HepG2 (cell line): ENCODE data around the gene AP5Z1. TPM values are rescaled to one million over a fixed set of nuclear protein-coding genes. Genes with fewer than 3 reads are reported as not detected.

Experiments used
- FOSL2 ChIP-seq: sonication (generic); formaldehyde crosslinking; IDR thresholded peaks from 2 replicates; pipeline ENCODE4 v1.4.0; 2020; ENCODE audit warnings: missing genetic modification reagents
- HDAC2 ChIP-seq: sonication (generic); formaldehyde crosslinking; IDR thresholded peaks from 2 replicates; pipeline ENCODE4 v1.4.0; 2020; ENCODE audit warnings: missing genetic modification reagents
- MAFK ChIP-seq, 2 experiments: IDR thresholded peaks in 1 of 2; conservative IDR thresholded peaks in 1 of 2; 2 replicates each; pipeline ENCODE4 v1.6.1; 2011; ENCODE audit warnings: improper control_type of control experiment in 2 of 2, low read length in 2 of 2
- NAIF1 ChIP-seq: sonication (generic); formaldehyde crosslinking; IDR thresholded peaks from 2 replicates; pipeline ENCODE4 v1.5.0; 2020; ENCODE audit warnings: mild to moderate bottlenecking, missing genetic modification reagents, borderline replicate concordance
- NFE2L2 ChIP-seq: fragments of 150-350 bp; IDR thresholded peaks from 2 replicates; pipeline ENCODE4 v1.6.1; 2014; ENCODE audit warnings: low read length
- POLR2G ChIP-seq: fragments of 200-400 bp; formaldehyde crosslinking; IDR thresholded peaks from 2 replicates; pipeline ENCODE4 v1.6.1; 2018; ENCODE audit warnings: mild to moderate bottlenecking, low read depth, low read length, moderate library complexity
- SALL1 ChIP-seq: sonication (generic); formaldehyde crosslinking; IDR thresholded peaks from 2 replicates; pipeline ENCODE4 v1.8.0; 2022; ENCODE audit warnings: mild to moderate bottlenecking, missing genetic modification reagents
- SP5 ChIP-seq: IDR thresholded peaks from 2 replicates; pipeline ENCODE4 v1.6.1; 2016; ENCODE audit warnings: low read depth, borderline replicate concordance
- TBX2 ChIP-seq: sonication (generic); formaldehyde crosslinking; IDR thresholded peaks from 2 replicates; pipeline ENCODE4 v1.5.0; 2020; ENCODE audit warnings: missing genetic modification reagents, mild to moderate bottlenecking, borderline replicate concordance
- ZBTB7B ChIP-seq: sonication (generic); formaldehyde crosslinking; IDR thresholded peaks from 2 replicates; pipeline ENCODE4 v1.4.0; 2020; ENCODE audit warnings: missing genetic modification reagents
- ZMYM3 ChIP-seq: sonication (generic); formaldehyde crosslinking; IDR thresholded peaks from 2 replicates; pipeline ENCODE4 v1.5.1; 2020; ENCODE audit warnings: mild to moderate bottlenecking, missing genetic modification reagents
- ZNF136 ChIP-seq: sonication (generic); formaldehyde crosslinking; IDR thresholded peaks from 2 replicates; pipeline ENCODE4 v1.8.1; 2022; ENCODE audit warnings: low read depth, mild to moderate bottlenecking, moderate library complexity, missing genetic modification reagents
- ZNF3 ChIP-seq: IDR thresholded peaks from 2 replicates; pipeline ENCODE4 v1.7.0; 2017; ENCODE audit warnings: inconsistent platforms
- ZNF329 ChIP-seq: sonication (generic); formaldehyde crosslinking; IDR thresholded peaks from 2 replicates; pipeline ENCODE4 v1.9.0; 2021; ENCODE audit warnings: low read depth, mild to moderate bottlenecking, missing genetic modification reagents
- ZNF350 ChIP-seq: sonication (generic); formaldehyde crosslinking; IDR thresholded peaks from 2 replicates; pipeline ENCODE4 v1.4.0; 2020; ENCODE audit warnings: mild to moderate bottlenecking, low read depth, missing genetic modification reagents, borderline replicate concordance
- polyA plus RNA-seq, 8 experiments: library from polyadenylated mRNA; depleted of rRNA in 3 of 8; stranded (reverse) in 7 of 8; unstranded in 1 of 8; fragments of >200 nt; fragmentation: Illumina TruSeq in 4 of 8; extraction: Trizol in 4 of 8; gene quantifications; 2 replicates each; pipeline versions ENCODE4 v1.2.1 to v1.2.3, GENCODE V29; 2011 to 2016; ENCODE audit warnings: low read depth in 4 of 8, missing spikeins in 1 of 8, mixed read lengths in 1 of 8; ENCODE audit not compliant: insufficient read depth in 1 of 8
- total RNA-seq, 5 experiments: library from RNA; depleted of rRNA; stranded (reverse); fragments of >200 nt; fragmentation: Illumina TruSeq; extraction: Trizol; gene quantifications; 2 replicates each; pipeline ENCODE4 v1.2.3, GENCODE V29; 2016; ENCODE audit warnings: low read depth in 1 of 5
- TF ChIP-seq, protein P1 (sequence below): sonication (generic); formaldehyde crosslinking; IDR thresholded peaks from 2 replicates; pipeline ENCODE4 v1.5.0; 2020; ENCODE audit warnings: mild to moderate bottlenecking, missing genetic modification reagents, borderline replicate concordance
- TF ChIP-seq, protein P2 (sequence below): sonication (generic); formaldehyde crosslinking; IDR thresholded peaks from 2 replicates; pipeline ENCODE4 v1.4.0; 2020; ENCODE audit warnings: missing genetic modification reagents
- TF ChIP-seq, protein P3 (sequence below): sonication (generic); formaldehyde crosslinking; IDR thresholded peaks from 2 replicates; pipeline ENCODE4 v1.4.0; 2020; ENCODE audit warnings: missing genetic modification reagents
- TF ChIP-seq, protein P4 (sequence below): sonication (generic); formaldehyde crosslinking; IDR thresholded peaks from 2 replicates; pipeline ENCODE4 v1.8.1; 2023; ENCODE audit warnings: mild to moderate bottlenecking, missing genetic modification reagents, borderline replicate concordance

AP5Z1 gene
- total and polyA plus RNA-seq, 2 of the 13 experiments (the other 11 are each of a cell fraction or from before 2014, with no cell fraction given), result 9.3 to 15.1 TPM

DNA sequence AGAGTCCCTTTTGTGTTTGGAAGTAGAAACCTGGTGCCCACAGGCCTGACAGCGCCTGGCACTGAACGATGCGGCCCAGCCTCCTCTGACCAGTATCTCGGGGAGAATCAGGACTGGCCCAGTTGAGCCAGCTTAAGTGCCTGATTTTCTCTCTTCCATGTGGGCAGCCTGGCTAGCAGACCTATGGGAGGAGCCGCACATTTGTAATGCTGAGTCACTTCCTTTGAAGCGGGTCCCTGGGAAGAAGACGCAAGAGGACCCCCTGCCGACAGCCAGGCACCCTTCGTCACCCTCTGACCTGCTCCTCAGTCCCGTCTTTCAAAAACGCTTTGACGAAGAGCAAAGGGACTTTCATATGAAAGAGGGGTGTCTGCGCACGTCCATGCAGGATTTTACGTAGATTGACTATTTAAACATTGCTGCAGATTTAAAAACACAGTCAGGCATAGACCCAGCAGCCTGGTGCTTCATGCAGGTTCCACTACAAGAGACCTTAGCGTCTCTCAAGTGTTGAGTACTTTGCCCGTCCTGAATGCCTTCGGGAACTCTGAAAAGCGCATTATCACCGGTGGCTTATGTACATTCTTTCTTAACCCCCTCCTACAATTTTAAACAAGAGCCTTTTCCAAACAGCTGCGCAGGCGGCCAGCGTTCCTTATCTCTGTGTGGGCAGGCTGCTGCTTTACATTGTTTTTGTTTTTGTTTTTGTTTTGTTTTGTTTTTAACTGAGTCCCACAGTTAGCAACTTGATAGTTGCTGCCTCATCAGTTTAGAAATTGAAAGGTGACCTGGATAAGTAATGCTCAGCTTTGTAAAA lies 36.5 kb upstream of the AP5Z1 start (continued):
- TF ChIP-seq ZNF136, result 0 out of 2 replicates have a peak, but pooled peaks have one; percentile 20
- TF ChIP-seq, protein P1, sequence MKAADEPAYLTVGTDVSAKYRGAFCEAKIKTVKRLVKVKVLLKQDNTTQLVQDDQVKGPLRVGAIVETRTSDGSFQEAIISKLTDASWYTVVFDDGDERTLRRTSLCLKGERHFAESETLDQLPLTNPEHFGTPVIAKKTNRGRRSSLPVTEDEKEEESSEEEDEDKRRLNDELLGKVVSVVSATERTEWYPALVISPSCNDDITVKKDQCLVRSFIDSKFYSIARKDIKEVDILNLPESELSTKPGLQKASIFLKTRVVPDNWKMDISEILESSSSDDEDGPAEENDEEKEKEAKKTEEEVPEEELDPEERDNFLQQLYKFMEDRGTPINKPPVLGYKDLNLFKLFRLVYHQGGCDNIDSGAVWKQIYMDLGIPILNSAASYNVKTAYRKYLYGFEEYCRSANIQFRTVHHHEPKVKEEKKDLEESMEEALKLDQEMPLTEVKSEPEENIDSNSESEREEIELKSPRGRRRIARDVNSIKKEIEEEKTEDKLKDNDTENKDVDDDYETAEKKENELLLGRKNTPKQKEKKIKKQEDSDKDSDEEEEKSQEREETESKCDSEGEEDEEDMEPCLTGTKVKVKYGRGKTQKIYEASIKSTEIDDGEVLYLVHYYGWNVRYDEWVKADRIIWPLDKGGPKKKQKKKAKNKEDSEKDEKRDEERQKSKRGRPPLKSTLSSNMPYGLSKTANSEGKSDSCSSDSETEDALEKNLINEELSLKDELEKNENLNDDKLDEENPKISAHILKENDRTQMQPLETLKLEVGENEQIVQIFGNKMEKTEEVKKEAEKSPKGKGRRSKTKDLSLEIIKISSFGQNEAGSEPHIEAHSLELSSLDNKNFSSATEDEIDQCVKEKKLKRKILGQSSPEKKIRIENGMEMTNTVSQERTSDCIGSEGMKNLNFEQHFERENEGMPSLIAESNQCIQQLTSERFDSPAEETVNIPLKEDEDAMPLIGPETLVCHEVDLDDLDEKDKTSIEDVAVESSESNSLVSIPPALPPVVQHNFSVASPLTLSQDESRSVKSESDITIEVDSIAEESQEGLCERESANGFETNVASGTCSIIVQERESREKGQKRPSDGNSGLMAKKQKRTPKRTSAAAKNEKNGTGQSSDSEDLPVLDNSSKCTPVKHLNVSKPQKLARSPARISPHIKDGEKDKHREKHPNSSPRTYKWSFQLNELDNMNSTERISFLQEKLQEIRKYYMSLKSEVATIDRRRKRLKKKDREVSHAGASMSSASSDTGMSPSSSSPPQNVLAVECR (CRISPR knock-in tag), result peak; percentile 52; the same call in 1 of the 2 replicates
- peak; percentile 74; the same call in 1 of the 2 replicates for TF ChIP-seq NAIF1 (CRISPR knock-in tag)
- peak; percentile 54; the same call in 1 of the 2 replicates for TF ChIP-seq HDAC2
- peak; percentile 30; the same call in 1 of the 2 replicates for TF ChIP-seq ZNF350 (CRISPR knock-in tag)
- TF ChIP-seq SP5 (CRISPR knock-in tag), result peak; percentile 68
- peak; percentile 58 for TF ChIP-seq ZMYM3 (CRISPR knock-in tag)
- TF ChIP-seq NFE2L2, result peak; percentile 94
- TF ChIP-seq ZBTB7B, result peak; percentile 58; the same call in 1 of the 2 replicates
- TF ChIP-seq TBX2 (CRISPR knock-in tag), result no peak
- TF ChIP-seq ZNF3 (CRISPR knock-in tag), result peak; percentile 82; the same call in 1 of the 2 replicates
- peak; percentile 75 for TF ChIP-seq MAFK (conservative IDR thresholded peaks at IDR 0.05 in 1 of 2, IDR thresholded peaks at IDR 0.05 in 1 of 2; ENCODE audit: low read length in 2 of 2)
- TF ChIP-seq, protein P2, sequence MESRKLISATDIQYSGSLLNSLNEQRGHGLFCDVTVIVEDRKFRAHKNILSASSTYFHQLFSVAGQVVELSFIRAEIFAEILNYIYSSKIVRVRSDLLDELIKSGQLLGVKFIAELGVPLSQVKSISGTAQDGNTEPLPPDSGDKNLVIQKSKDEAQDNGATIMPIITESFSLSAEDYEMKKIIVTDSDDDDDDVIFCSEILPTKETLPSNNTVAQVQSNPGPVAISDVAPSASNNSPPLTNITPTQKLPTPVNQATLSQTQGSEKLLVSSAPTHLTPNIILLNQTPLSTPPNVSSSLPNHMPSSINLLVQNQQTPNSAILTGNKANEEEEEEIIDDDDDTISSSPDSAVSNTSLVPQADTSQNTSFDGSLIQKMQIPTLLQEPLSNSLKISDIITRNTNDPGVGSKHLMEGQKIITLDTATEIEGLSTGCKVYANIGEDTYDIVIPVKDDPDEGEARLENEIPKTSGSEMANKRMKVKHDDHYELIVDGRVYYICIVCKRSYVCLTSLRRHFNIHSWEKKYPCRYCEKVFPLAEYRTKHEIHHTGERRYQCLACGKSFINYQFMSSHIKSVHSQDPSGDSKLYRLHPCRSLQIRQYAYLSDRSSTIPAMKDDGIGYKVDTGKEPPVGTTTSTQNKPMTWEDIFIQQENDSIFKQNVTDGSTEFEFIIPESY (CRISPR knock-in tag), result peak; percentile 62; the same call in 1 of the 2 replicates
- TF ChIP-seq SALL1 (CRISPR knock-in tag), result peak; percentile 47
- 0 out of 2 replicates have a peak, but pooled peaks have one; percentile 26 for TF ChIP-seq ZNF329
- TF ChIP-seq POLR2G, result peak; percentile 54
- peak; percentile 91 for TF ChIP-seq FOSL2 (CRISPR knock-in tag)
- TF ChIP-seq, protein P3, sequence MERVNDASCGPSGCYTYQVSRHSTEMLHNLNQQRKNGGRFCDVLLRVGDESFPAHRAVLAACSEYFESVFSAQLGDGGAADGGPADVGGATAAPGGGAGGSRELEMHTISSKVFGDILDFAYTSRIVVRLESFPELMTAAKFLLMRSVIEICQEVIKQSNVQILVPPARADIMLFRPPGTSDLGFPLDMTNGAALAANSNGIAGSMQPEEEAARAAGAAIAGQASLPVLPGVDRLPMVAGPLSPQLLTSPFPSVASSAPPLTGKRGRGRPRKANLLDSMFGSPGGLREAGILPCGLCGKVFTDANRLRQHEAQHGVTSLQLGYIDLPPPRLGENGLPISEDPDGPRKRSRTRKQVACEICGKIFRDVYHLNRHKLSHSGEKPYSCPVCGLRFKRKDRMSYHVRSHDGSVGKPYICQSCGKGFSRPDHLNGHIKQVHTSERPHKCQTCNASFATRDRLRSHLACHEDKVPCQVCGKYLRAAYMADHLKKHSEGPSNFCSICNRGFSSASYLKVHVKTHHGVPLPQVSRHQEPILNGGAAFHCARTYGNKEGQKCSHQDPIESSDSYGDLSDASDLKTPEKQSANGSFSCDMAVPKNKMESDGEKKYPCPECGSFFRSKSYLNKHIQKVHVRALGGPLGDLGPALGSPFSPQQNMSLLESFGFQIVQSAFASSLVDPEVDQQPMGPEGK (CRISPR knock-in tag), result 0 out of 2 replicates have a peak, but pooled peaks have one; percentile 6
- TF ChIP-seq, protein P4, sequence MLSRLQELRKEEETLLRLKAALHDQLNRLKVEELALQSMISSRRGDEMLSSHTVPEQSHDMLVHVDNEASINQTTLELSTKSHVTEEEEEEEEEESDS, result 0 out of 2 replicates have a peak, but pooled peaks have one; percentile 39
